HEK293 (cell line): ENCODE results near the gene PARP2.

Experiments
- CTCF ChIA-PET: fragments of 350-600 bp; formaldehyde crosslinking; extraction: SDS; loops from one replicate; lab custom pipeline; 2021; ENCODE audit warnings: antibody characterized with exemption; lab: Yijun Ruan, JAX
- POLR2A ChIA-PET: fragments of 300-600 bp; formaldehyde crosslinking; extraction: SDS; loops from one replicate; lab custom pipeline; 2020; ENCODE audit warnings: antibody characterized with exemption, inconsistent platforms; lab: Yijun Ruan, JAX
- H3K27ac ChIP-seq: fragments of 200-500 bp; sonication (Bioruptor generic); 2 replicates; pipeline ENCODE4 v1.5.1; 2014; ENCODE audit warnings: low read depth, low read length, control low read depth, inconsistent platforms; ENCODE audit errors: extremely low read depth
- H3K36me3 ChIP-seq, 2 experiments: fragments of 200-500 bp in 1 of 2; sonication (Bioruptor generic) in 1 of 2; 1 replicate in 1 of 2; 2 replicates in 1 of 2; pipeline ENCODE4 v1.5.1; 2014 to 2017; ENCODE audit warnings: inconsistent platforms in 2 of 2, low read length in 2 of 2; ENCODE audit not compliant: control insufficient read depth in 2 of 2, insufficient read depth in 1 of 2
- H3K4me1 ChIP-seq: fragments of 200-500 bp; sonication (Bioruptor generic); 2 replicates; pipeline ENCODE4 v1.5.1; 2014; ENCODE audit warnings: mild to moderate bottlenecking, low read length, inconsistent platforms; ENCODE audit not compliant: control insufficient read depth, insufficient read depth
- H3K4me3 ChIP-seq: 2 replicates; pipeline ENCODE4 v1.5.1; 2011; ENCODE audit warnings: low read depth, mild to moderate bottlenecking, control low read depth, low read length, moderate library complexity
- H3K9me3 ChIP-seq: fragments of 200-500 bp; sonication (Bioruptor generic); 2 replicates; pipeline ENCODE4 v1.5.1; 2014; ENCODE audit warnings: low read depth, low read length, inconsistent platforms; ENCODE audit not compliant: control insufficient read depth, insufficient read depth
- FEZF1 ChIP-seq: fragments of 450-650 bp; formaldehyde crosslinking; IDR thresholded peaks from 2 replicates; pipeline ENCODE4 v1.5.1; 2016; ENCODE audit warnings: missing biosample characterization, missing genetic modification characterization
- GLI4 ChIP-seq: fragments of 450-650 bp; formaldehyde crosslinking; IDR thresholded peaks from 2 replicates; pipeline ENCODE4 v1.5.1; 2016; ENCODE audit warnings: missing biosample characterization, missing genetic modification characterization
- MZF1 ChIP-seq: fragments of 450-650 bp; formaldehyde crosslinking; IDR thresholded peaks from 2 replicates; pipeline ENCODE4 v1.5.1; 2017; ENCODE audit warnings: missing biosample characterization, missing genetic modification characterization, borderline replicate concordance
- PRDM1 ChIP-seq: fragments of 450-650 bp; formaldehyde crosslinking; IDR thresholded peaks from 2 replicates; pipeline ENCODE4; 2016; ENCODE audit warnings: missing biosample characterization, missing genetic modification characterization
- ZBTB7A ChIP-seq: fragments of 450-650 bp; formaldehyde crosslinking; IDR thresholded peaks from 2 replicates; pipeline ENCODE4 v1.5.1; 2016; ENCODE audit warnings: low read depth, missing biosample characterization, missing genetic modification characterization
- ZFP37 ChIP-seq: fragments of 450-650 bp; formaldehyde crosslinking; IDR thresholded peaks from 2 replicates; pipeline ENCODE4 v1.5.1; 2016; ENCODE audit warnings: missing biosample characterization, missing genetic modification characterization
- ZNF2 ChIP-seq: fragments of 450-650 bp; formaldehyde crosslinking; IDR thresholded peaks from 2 replicates; pipeline ENCODE4 v1.5.1; 2016; ENCODE audit warnings: missing biosample characterization, missing genetic modification characterization
- ZNF211 ChIP-seq: fragments of 450-650 bp; formaldehyde crosslinking; IDR thresholded peaks from 2 replicates; pipeline ENCODE4 v1.5.1; 2016; ENCODE audit warnings: low read depth, missing biosample characterization, missing genetic modification characterization
- ZNF239 ChIP-seq: fragments of 450-650 bp; formaldehyde crosslinking; IDR thresholded peaks from 2 replicates; pipeline ENCODE4 v1.5.1; 2016; ENCODE audit warnings: missing biosample characterization, missing genetic modification characterization
- ZNF26 ChIP-seq: fragments of 450-650 bp; formaldehyde crosslinking; IDR thresholded peaks from 2 replicates; pipeline ENCODE4 v1.5.1; 2016; ENCODE audit warnings: missing biosample characterization, missing genetic modification characterization
- ZNF266 ChIP-seq: fragments of 450-650 bp; formaldehyde crosslinking; IDR thresholded peaks from 2 replicates; pipeline ENCODE4 v1.5.1; 2016; ENCODE audit warnings: missing biosample characterization, missing genetic modification characterization, low read depth
- ZNF354C ChIP-seq: fragments of 450-650 bp; formaldehyde crosslinking; IDR thresholded peaks from 2 replicates; pipeline ENCODE4 v1.5.1; 2016; ENCODE audit warnings: missing biosample characterization, missing genetic modification characterization, low read depth, borderline replicate concordance
- ZNF544 ChIP-seq: fragments of 450-650 bp; formaldehyde crosslinking; IDR thresholded peaks from 2 replicates; pipeline ENCODE4 v1.5.0; 2017; ENCODE audit warnings: missing biosample characterization, missing genetic modification characterization
- ZNF549 ChIP-seq: fragments of 450-650 bp; IDR thresholded peaks from 2 replicates; pipeline ENCODE4 v1.5.1; 2018; ENCODE audit warnings: missing biosample characterization, missing genetic modification characterization, mild to moderate bottlenecking, inconsistent platforms, moderate library complexity
- ZNF610 ChIP-seq: fragments of 450-650 bp; formaldehyde crosslinking; IDR thresholded peaks from 2 replicates; pipeline ENCODE4 v1.5.1; 2016; ENCODE audit warnings: missing biosample characterization, missing genetic modification characterization, borderline replicate concordance
- ZNF624 ChIP-seq: fragments of 450-650 bp; formaldehyde crosslinking; IDR thresholded peaks from 2 replicates; pipeline ENCODE4 v1.5.1; 2017; ENCODE audit warnings: missing biosample characterization, missing genetic modification characterization
- ZNF768 ChIP-seq: fragments of 450-650 bp; formaldehyde crosslinking; IDR thresholded peaks from 2 replicates; pipeline ENCODE4 v1.5.1; 2018; ENCODE audit warnings: missing biosample characterization, mild to moderate bottlenecking, missing genetic modification characterization
- TF ChIP-seq, protein P1 (sequence below): fragments of 450-650 bp; formaldehyde crosslinking; IDR thresholded peaks from 2 replicates; pipeline ENCODE4 v1.5.1; 2016; ENCODE audit warnings: missing biosample characterization, missing genetic modification characterization
- TF ChIP-seq, protein P2 (sequence below): fragments of 450-650 bp; formaldehyde crosslinking; IDR thresholded peaks from 2 replicates; pipeline ENCODE4 v1.5.1; 2016; ENCODE audit warnings: missing biosample characterization, missing genetic modification characterization

The PARP2 gene

GRCh38 chr14:20294636-20295035 lies 48.8 kb upstream of the PARP2 start:
- POLR2A ChIA-PET, result no interaction called here
- Histone ChIP-seq H3K27ac (no peak overlapping the region), H3K4me1 (no peaks in the 10 kb centered on the region), H3K36me3 (peaks cover 69 to 84% of the 10 kb centered on the region in 2 experiments), H3K4me3 (no peak overlapping the region), H3K9me3 (no peaks in the 10 kb centered on the region)
- CTCF ChIA-PET, result no interaction called here
- TF ChIP-seq ZNF624 (no peak), ZNF544 (tag by site-specific recombination) (no peak), FEZF1 (tag by site-specific recombination) (no peak), ZNF239 (no peak), ZNF549 (tag by site-specific recombination) (no peak), MZF1 (tag by site-specific recombination) (no peak), ZNF2 (tag by site-specific recombination) (no peak), ZNF354C (tag by site-specific recombination) (no peak), ZNF610 (no peak), ZNF266 (tag by site-specific recombination) (no peak), ZFP37 (tag by site-specific recombination) (no peak), ZBTB7A (no peak), ZNF26 (tag by site-specific recombination) (no peak), ZNF768 (tag by site-specific recombination) (no peak), GLI4 (tag by site-specific recombination) (no peak)
- TF ChIP-seq, protein P1, sequence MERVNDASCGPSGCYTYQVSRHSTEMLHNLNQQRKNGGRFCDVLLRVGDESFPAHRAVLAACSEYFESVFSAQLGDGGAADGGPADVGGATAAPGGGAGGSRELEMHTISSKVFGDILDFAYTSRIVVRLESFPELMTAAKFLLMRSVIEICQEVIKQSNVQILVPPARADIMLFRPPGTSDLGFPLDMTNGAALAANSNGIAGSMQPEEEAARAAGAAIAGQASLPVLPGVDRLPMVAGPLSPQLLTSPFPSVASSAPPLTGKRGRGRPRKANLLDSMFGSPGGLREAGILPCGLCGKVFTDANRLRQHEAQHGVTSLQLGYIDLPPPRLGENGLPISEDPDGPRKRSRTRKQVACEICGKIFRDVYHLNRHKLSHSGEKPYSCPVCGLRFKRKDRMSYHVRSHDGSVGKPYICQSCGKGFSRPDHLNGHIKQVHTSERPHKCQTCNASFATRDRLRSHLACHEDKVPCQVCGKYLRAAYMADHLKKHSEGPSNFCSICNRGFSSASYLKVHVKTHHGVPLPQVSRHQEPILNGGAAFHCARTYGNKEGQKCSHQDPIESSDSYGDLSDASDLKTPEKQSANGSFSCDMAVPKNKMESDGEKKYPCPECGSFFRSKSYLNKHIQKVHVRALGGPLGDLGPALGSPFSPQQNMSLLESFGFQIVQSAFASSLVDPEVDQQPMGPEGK, result no peak
- TF ChIP-seq, protein P2, sequence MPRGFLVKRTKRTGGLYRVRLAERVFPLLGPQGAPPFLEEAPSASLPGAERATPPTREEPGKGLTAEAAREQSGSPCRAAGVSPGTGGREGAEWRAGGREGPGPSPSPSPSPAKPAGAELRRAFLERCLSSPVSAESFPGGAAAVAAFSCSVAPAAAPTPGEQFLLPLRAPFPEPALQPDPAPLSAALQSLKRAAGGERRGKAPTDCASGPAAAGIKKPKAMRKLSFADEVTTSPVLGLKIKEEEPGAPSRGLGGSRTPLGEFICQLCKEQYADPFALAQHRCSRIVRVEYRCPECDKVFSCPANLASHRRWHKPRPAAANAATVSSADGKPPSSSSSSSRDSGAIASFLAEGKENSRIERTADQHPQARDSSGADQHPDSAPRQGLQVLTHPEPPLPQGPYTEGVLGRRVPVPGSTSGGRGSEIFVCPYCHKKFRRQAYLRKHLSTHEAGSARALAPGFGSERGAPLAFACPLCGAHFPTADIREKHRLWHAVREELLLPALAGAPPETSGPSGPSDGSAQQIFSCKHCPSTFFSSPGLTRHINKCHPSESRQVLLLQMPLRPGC (tag by site-specific recombination), result no peak

DNA sequence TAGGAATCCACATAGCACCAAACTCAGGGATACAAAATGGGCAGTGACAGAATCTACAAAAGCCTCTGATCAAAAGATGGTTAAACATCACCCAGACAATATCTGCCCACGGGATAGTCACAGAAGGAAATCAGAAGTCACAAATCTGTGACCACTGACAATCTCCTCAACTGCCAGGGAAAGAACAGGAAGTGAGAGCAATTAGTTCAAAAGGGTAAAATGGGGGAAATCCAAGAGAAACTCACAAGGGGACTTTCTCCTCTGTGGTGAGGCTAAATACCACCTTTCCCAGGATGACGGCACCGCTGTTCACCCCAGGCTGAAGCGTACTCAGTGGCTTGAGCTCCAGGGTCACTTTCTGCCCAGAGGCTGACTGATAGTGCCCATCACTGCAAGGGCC lies 48.4 kb upstream of the PARP2 start:
- H3K4me3 ChIP-seq, result no peak overlapping the region
- CTCF ChIA-PET, result no interaction called here
- H3K36me3 ChIP-seq, result peaks cover 70 to 80% of the 10 kb centered on the region in 2 experiments
- TF ChIP-seq PRDM1 (tag by site-specific recombination) (0 out of 2 replicates have a peak, but pooled peaks have one; percentile 9), ZNF26 (tag by site-specific recombination) (no peak), ZNF211 (tag by site-specific recombination) (no peak)
- TF ChIP-seq, all 188 proteins: peak for 1
- H3K4me1 ChIP-seq, result no peaks in the 10 kb centered on the region
- no peak overlapping the region for H3K27ac ChIP-seq
- POLR2A ChIA-PET, result no interaction called here
- H3K9me3 ChIP-seq, result no peaks in the 10 kb centered on the region
